Smooth muscle cell of the brain vasculature (primary cell): ENCODE results near the gene MARK1.

Source experiments
- DNase-seq: peaks from one replicate; pipeline ENCODE4 v3.0.0-alpha.2; 2012; ENCODE audit warnings: low read depth, low spot score

MARK1 gene

GRCh38 chr1:220527908-220528678 is at the start of gene MARK1:
MARK1 (plus strand) TSS chr1:220528136; CDS start chr1:220528823, 687 bp downstream.
- DNase-seq = no peak

GRCh38 chr1:220483700-220484099 is 44.2 kb upstream of the MARK1 start:
- DNase-seq = no peak

- DNase-seq = no peak
These were observed 43.8 kb upstream of the MARK1 start for GRCh38 chr1:220484135-220484534.

- DNase-seq = no peak
These were observed 42.8 kb upstream of the MARK1 start for GRCh38 chr1:220485131-220485530.

DNA sequence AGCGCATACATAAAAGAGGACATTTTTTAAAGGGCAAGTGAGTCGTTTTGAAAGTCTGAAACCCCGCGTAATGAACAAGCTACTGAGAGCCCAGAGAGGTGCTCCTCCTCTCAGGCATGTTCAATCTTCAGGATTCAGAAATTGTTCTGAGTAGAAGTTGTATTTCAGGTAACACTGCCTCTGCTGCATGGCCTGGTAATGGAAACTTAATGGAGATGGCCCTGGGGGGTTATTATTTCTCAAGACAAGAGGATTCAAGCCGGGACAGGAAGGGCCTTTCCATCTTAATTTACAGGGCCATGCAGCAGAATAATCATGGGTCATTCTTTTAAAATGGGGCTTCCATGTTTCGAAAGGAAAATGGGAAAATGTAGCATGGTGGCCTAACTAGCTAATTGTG is 42.1 kb upstream of the MARK1 start:
- DNase-seq = no peak

DNA sequence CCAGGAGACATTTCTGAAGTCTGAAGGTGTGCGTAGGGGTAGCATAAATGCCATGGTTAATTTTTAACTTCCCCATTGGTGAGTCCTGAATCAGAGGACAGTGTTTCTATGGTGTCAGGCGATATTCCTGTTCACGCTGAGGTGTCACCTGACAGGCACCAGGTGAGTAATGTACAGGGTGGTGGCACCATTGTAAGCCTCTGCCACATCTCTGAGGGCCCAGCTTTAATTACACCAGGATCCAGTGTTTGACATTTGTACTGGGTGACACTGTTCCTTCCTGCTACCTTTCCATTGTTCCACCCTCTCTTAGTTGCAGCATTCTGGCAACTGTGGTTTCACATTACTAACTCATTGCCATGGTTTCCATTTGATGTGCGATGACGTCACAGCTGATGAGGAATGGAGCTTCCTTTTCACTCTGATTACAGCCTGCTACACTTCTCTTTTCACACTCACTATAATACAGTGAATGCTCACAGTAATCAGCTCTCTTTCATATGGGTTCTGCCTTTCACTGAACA is 40.6 kb upstream of the MARK1 start:
- DNase-seq = no peak

GRCh38 chr1:220491891-220492290 is 36.0 kb upstream of the MARK1 start:
- no peak for DNase-seq

DNA sequence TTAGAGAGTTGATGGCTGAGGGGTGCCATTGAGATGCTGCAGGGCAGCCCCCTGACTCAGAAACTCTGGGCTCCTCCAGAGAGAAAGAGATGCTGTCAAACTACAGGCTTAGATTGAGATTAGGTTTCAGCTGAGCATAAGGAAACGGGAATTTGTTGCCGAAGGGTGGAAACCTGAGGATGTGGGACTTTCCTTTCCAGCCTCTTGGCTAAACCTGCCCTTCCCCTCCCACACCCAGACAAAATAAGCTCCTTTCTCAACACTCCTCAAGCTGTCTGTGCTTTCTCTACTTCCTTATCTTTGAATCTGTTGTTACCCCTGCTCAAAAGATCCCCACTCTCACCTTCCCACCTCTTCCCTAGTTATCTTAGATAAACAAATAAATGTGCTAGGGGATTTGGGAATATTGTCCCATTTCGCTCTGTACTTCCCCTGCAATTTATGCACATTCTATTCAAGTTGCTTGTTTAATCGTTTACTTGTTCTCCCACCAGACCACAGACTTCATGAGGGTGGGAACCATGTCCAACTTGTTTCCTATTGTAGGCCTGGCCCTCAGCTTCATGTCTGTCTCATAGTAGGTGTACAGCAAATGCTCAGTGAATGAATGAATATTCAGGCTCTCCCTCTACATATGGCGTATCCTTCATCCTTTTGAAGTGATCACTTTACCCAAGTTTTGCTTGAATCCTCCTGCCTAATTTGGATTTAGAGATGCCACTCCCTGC is 30.6 kb upstream of the MARK1 start:
- DNase-seq = no peak

DNA sequence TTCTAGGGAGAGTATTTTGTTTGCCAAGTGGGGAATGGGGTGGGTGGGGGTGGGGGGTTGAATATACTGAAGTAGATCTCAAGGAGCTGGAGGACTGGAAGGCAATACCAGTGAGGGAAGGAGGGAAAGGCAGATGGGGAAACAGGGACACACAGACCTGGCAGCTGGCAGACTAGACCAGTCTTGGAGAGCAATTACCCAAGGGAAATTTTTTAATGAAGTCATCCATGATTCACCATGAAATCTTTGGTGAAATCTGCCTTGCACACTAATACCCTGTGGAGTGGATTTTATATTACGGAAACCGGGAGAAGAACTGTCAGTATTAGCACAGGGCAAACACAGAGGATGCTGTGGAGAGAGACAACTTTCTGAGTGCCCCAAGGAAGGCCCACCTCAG is 29.7 kb upstream of the MARK1 start:
- no peak for DNase-seq

GRCh38 chr1:220500372-220500771 is 27.6 kb upstream of the MARK1 start:
- DNase-seq = no peak

- DNase-seq = no peak
These were observed 23.6 kb upstream of the MARK1 start for GRCh38 chr1:220504329-220504728.

DNA sequence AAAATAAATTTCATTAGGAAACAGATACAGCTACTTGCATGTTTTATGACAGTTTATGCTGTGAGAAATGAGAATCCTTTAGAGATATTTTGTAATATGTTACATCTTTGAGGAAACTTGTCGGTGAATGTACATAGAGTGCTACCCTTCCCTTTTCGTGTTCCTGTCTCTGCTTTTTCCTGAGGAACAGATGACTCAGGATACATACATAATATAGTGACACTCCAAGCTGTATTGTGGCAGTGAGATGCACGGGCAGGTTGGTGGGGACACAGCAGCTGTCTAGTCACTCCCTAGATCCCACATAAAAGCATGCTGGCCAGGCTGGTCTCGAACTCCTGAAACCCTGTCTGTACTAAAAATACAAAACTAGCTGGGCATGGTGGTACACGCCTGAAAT is 20.9 kb upstream of the MARK1 start:
- DNase-seq = no peak

DNA sequence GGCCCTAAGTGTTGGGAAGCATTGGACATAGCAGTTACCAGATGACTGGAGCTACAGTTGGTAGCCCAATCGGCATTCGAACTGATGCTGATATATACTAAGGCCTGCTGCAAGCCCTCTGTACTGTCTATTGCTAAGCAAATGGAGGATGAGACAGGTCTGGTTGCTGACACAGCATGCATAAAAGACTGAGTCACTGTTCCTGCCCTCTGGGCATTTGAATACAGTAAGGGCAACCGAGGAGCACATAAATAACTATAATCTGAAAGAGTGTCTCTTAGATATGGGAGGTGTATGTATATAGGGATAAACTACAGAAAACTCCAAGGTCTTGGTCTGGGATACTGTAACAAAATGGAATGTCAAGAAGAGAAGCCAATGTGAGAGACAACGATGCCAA is 16.8 kb upstream of the MARK1 start:
- no peak for DNase-seq

- DNase-seq = no peak
These were observed 16.2 kb upstream of the MARK1 start for GRCh38 chr1:220511785-220512184.

- no peak for DNase-seq
These were observed 14.1 kb upstream of the MARK1 start for GRCh38 chr1:220513834-220514233.

GRCh38 chr1:220514256-220514655 is 13.7 kb upstream of the MARK1 start:
- no peak for DNase-seq

- DNase-seq = no peak
These were observed 11.8 kb upstream of the MARK1 start for GRCh38 chr1:220516014-220516721.

DNA sequence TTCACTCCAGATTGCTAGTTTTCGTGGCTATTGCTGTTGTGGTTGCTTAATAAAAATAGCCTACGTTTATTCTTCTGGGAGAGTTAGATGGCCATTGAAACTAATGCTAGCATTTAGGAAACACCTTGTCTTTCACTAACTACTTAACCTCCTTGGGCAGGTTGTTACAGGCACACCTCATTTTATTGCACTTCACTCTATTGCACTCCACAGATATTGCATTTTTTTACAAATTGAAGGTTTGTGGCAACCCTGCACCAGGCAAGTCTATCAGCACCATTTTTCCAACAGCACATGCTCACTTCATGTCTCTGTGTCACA is 11.3 kb upstream of the MARK1 start:
- DNase-seq = no peak

GRCh38 chr1:220521778-220522177 is 6.2 kb upstream of the MARK1 start:
- no peak for DNase-seq

- DNase-seq = no peak
These were observed 1.6 kb upstream of the MARK1 start for GRCh38 chr1:220526294-220526693.

DNA sequence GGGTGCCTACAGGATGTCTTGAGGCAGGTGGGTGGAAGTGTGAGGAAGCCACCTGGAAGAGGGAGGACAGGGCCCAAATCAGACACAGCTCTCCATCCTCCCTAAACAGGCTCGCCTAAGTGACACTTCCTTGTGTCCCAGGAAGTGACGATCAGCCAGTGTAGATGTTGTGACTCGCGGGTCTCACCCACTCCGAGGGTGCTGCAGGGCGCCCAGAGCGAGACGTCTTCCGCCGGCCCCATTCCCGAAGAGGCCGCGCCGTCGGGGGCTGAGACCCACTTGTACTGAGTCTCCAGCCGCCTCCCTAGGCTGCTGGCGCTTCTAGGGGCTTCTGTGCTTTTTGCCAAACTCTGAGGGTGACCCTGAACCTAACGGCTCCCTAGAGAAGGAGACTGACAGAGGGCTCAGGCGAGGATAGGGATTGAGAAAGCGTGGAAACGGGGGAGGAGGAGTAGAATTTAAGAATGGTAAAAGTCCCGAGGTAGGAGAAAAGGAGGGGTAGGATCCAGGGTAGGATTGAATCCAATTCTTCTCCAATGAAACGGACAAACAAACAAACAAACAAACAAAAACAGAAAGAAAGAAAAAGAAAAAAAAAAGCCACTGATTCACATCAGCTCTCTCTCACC is 543 bp upstream of the MARK1 start:
- no peak for DNase-seq
